Omental fat pad (tissue), 4 donors: Measurements from ENCODE around the gene PTN. TPM values are rescaled to one million over a fixed set of nuclear protein-coding genes. Genes with fewer than 3 reads are reported as not detected.

Experiments used
- ATAC-seq: fragments of 150-250 bp; one replicate; pipeline ENCODE4 v1.9.1; 2016; ENCODE audit warnings: mild to moderate bottlenecking, moderate library complexity; ENCODE audit not compliant: low FRiP score
- DNase-seq: peaks from one replicate; pipeline ENCODE4 v3.0.0-alpha.2; 2019; ENCODE audit warnings: low spot score
- total RNA-seq, 4 donors: library from RNA; depleted of rRNA; stranded (reverse); fragments of >200 nt; gene quantifications; one replicate each; pipeline ENCODE4 v1.1.0, GENCODE V29; 2016
- TF ChIP-seq, protein P1 (sequence below), 3 donors: fragments of 450-650 bp; IDR thresholded peaks; one replicate each; pipeline ENCODE4 v1.5.1; 2016 to 2017; ENCODE audit warnings: antibody characterized with exemption in 3 of 3, mild to moderate bottlenecking in 3 of 3, moderate library complexity in 2 of 3

PTN gene
- total RNA-seq, 4 donors from 2014 or later, result 4.8 to 26.1 (median 11.2) TPM

- TF ChIP-seq, protein P1, sequence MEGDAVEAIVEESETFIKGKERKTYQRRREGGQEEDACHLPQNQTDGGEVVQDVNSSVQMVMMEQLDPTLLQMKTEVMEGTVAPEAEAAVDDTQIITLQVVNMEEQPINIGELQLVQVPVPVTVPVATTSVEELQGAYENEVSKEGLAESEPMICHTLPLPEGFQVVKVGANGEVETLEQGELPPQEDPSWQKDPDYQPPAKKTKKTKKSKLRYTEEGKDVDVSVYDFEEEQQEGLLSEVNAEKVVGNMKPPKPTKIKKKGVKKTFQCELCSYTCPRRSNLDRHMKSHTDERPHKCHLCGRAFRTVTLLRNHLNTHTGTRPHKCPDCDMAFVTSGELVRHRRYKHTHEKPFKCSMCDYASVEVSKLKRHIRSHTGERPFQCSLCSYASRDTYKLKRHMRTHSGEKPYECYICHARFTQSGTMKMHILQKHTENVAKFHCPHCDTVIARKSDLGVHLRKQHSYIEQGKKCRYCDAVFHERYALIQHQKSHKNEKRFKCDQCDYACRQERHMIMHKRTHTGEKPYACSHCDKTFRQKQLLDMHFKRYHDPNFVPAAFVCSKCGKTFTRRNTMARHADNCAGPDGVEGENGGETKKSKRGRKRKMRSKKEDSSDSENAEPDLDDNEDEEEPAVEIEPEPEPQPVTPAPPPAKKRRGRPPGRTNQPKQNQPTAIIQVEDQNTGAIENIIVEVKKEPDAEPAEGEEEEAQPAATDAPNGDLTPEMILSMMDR (IDR thresholded peaks at IDR 0.05), result no peak
- DNase-seq, result no peak
- ATAC-seq, result no peak
Measured at GRCh38 chr7:137342828-137343261, 688 bp downstream of the PTN start.

DNA sequence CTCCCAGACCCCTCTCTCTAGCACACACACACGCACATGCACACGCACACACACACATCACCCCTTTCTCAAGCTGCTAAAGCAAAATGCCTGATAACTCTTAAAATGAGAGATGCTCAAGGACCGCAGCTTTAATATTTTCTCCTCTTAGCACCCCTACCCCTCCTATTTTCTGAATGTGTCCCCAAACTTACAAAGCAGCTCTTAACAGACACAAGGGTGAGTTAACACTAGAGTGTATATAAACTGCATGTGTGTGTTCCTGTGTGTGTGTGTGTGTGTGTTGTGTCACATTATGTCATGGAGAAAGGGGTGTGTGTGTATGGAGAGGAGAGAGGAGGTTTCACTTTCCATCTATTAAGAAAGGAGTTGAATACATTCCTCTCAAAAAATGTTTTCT lies 1.3 kb downstream of the PTN start:
- no peak for ATAC-seq
- TF ChIP-seq, protein P1 (IDR thresholded peaks at IDR 0.05), result no peak
- DNase-seq, result no peak

DNA sequence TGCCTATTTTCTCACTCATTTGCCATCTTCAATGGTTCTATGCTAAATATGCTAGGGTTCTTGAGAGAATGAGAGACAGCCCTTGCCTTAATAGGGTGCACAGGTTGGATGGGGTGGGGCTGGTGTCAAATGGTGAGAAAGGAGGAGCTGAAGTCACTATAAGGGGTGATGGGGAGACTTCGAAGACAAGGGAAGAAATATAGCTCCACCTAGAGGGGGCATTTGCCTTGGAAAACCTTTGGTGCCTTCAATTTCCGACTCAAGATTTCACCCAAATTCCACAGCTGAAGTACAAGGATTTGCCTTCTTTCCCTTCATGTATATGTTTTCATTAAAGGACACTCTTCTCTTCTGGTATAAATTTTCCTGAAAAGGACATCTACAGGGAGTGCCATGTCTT lies 5.6 kb downstream of the PTN start:
- TF ChIP-seq, protein P1 (IDR thresholded peaks at IDR 0.05), result no peak
- no peak for ATAC-seq
- no peak for DNase-seq

GRCh38 chr7:137335814-137336213 lies 7.7 kb downstream of the PTN start:
- no peak for DNase-seq
- ATAC-seq, result no peak
- TF ChIP-seq, protein P1 (IDR thresholded peaks at IDR 0.05), result no peak

DNA sequence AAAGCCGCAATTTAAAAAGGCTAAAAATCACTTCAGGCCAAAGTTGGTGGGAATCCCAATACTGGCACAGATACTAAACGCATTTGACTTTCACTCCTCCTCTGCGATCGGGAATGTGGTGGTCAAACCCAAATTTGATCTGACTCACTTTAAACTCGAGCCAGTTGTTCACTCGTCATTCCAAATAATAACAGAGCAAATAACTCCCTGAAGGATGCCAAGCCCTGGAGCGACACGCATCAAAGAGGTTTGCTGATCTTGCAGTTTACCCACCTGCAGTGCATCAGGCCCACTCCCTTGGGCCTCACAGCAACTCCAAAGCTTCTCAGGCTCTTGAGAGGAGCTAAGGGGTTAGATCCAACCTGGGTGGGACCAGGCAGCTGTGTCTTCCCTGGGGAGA lies 12.2 kb downstream of the PTN start:
- TF ChIP-seq, protein P1 (IDR thresholded peaks at IDR 0.05), result no peak
- no peak for ATAC-seq
- no peak for DNase-seq

- DNase-seq (no peak), ATAC-seq (no peak)
- TF ChIP-seq, protein P1 (IDR thresholded peaks at IDR 0.05), result no peak
Measured at GRCh38 chr7:137329411-137329810, 14.1 kb downstream of the PTN start.

DNA sequence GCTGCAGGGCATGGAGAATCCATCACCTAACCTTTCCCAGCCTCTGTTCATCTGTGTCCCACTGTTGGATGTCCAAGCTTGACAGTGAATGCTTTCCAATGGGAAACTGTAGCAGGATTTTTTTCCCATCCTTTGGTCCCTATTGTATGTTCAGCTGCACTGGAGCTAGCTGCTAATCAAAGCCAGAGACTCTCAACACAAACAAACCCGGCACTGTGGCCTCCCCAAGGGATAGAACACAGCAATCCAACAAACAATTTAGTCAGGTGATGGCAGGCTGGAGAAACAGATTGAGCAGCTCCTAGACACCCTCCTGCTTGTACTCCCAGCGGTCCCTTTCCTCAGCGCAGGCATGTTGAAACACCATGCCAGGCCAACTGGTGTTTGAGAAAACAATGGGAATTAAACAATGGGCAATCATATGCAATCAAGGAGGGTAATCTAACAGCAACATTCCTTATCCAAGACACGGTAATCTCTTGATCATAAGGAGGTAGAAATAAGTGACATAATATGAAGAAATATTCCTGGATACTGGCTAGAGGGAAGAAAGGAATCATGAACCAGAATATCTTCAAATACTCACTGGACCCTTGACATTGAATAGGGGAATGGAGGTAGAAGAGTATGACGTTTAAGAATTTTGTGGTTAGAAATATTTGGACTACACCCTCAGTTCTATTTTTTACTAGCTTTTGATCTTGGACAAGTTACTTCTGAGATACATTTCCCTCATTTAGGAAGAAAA lies 15.0 kb downstream of the PTN start:
- TF ChIP-seq, protein P1 (IDR thresholded peaks at IDR 0.05), result no peak
- ATAC-seq (no peak), DNase-seq (no peak)
